OCI-LY3 (cell line): ENCODE data around the gene GUCA1C.

Source experiments
- H2AFZ ChIP-seq: fragments of 200-600, 300-600 bp; shearing (Covaris generic); 2 replicates; pipeline ENCODE4 v1.6.0; 2014; ENCODE audit warnings: antibody characterized with exemption, low read depth, low read length
- H3K27ac ChIP-seq: fragments of 200-600, 300-600 bp; sonication (generic); 2 replicates; pipeline ENCODE4 v1.5.1; 2014; ENCODE audit warnings: mild to moderate bottlenecking, low read length, moderate library complexity, mixed read lengths
- H3K27me3 ChIP-seq: fragments of 200-600, 300-600 bp; sonication (generic); 2 replicates; pipeline ENCODE4 v1.6.1; 2014; ENCODE audit warnings: low read depth, low read length, mixed read lengths
- H3K36me3 ChIP-seq: fragments of 200-600, 300-600 bp; sonication (generic); replicated peaks from 2 replicates; pipeline ENCODE3; 2014; ENCODE audit warnings: low read depth, low read length, mixed read lengths
- H3K4me1 ChIP-seq: fragments of 300-600, 200-600 bp; sonication (generic); 2 replicates; pipeline ENCODE4 v1.6.1; 2014; ENCODE audit warnings: low read length, mixed read lengths
- H3K4me2 ChIP-seq: fragments of 200-600, 300-600 bp; sonication (generic); 2 replicates; pipeline ENCODE4 v1.6.1; 2014; ENCODE audit warnings: low read length, mixed read lengths
- H3K4me3 ChIP-seq: fragments of 300-600, 200-600 bp; sonication (generic); 2 replicates; pipeline ENCODE4 v1.5.1; 2014; ENCODE audit warnings: antibody characterized with exemption, mild to moderate bottlenecking, low read length, moderate library complexity
- H3K79me2 ChIP-seq: fragments of 300-600, 200-600 bp; shearing (Covaris generic); 2 replicates; pipeline ENCODE4 v1.6.1; 2014; ENCODE audit warnings: mild to moderate bottlenecking, low read length, mixed read lengths
- H3K9ac ChIP-seq: fragments of 300-600, 200-600 bp; shearing (Covaris generic); 2 replicates; pipeline ENCODE4 v1.6.0; 2014; ENCODE audit warnings: mild to moderate bottlenecking, low read length, moderate library complexity
- H3K9me3 ChIP-seq: fragments of 200-600, 300-600 bp; shearing (Covaris generic); 2 replicates; pipeline ENCODE4 v1.6.1; 2014; ENCODE audit warnings: low read length, mixed read lengths; ENCODE audit not compliant: insufficient read depth
- H4K20me1 ChIP-seq: fragments of 200-600, 300-600 bp; sonication (generic); 2 replicates; pipeline ENCODE4 v1.6.1; 2016; ENCODE audit warnings: low read length, mixed read lengths; ENCODE audit not compliant: insufficient read depth
- CTCF ChIP-seq: fragments of 200-600, 300-600 bp; sonication (generic); IDR thresholded peaks from 2 replicates; pipeline ENCODE4 v1.5.1; 2014; ENCODE audit warnings: antibody characterized with exemption, low read length, low read depth
- EZH2phosphoT487 ChIP-seq: fragments of 200-600 bp; shearing (Covaris generic); IDR thresholded peaks from 2 replicates; pipeline ENCODE4 v1.6.1; 2018; ENCODE audit warnings: antibody characterized with exemption, mixed run types, low read depth

Gene GUCA1C

GRCh38 chr3:108936924-108937689 lies 16.6 kb downstream of the GUCA1C start:
- Histone ChIP-seq H3K4me3 (no peak overlapping the region), H4K20me1 (no peaks in the 10 kb centered on the region), H3K4me2 (no peak overlapping the region), H3K79me2 (no peaks in the 10 kb centered on the region), H2AFZ (no peak overlapping the region), H3K4me1 (no peaks in the 10 kb centered on the region), H3K9me3 (no peaks in the 10 kb centered on the region), H3K27me3 (no peaks in the 10 kb centered on the region), H3K27ac (no peak overlapping the region), H3K9ac (no peak overlapping the region), H3K36me3 (no peaks in the 10 kb centered on the region)
- no peak for TF ChIP-seq EZH2phosphoT487
- no peak for TF ChIP-seq CTCF

- Histone ChIP-seq H3K79me2 (no peaks in the 10 kb centered on the region), H2AFZ (no peak overlapping the region), H3K27me3 (no peaks in the 10 kb centered on the region), H3K36me3 (no peaks in the 10 kb centered on the region), H3K9me3 (no peaks in the 10 kb centered on the region), H3K9ac (no peak overlapping the region), H3K27ac (no peak overlapping the region), H4K20me1 (no peaks in the 10 kb centered on the region), H3K4me3 (no peak overlapping the region), H3K4me1 (no peaks in the 10 kb centered on the region), H3K4me2 (no peak overlapping the region)
- no peak for TF ChIP-seq EZH2phosphoT487
- no peak for TF ChIP-seq CTCF
These were observed 22.6 kb downstream of the GUCA1C start for GRCh38 chr3:108931035-108931434.

GRCh38 chr3:108918866-108919265 lies 34.8 kb downstream of the GUCA1C start:
- peaks cover 9% of the 10 kb centered on the region for H3K27me3 ChIP-seq
- H3K4me2 ChIP-seq, result no peak overlapping the region
- H3K27ac ChIP-seq, result no peak overlapping the region
- H3K79me2 ChIP-seq, result no peaks in the 10 kb centered on the region
- H3K4me3 ChIP-seq, result no peak overlapping the region
- H3K36me3 ChIP-seq, result no peaks in the 10 kb centered on the region
- H4K20me1 ChIP-seq, result no peaks in the 10 kb centered on the region
- no peak overlapping the region for H2AFZ ChIP-seq
- TF ChIP-seq EZH2phosphoT487, result no peak
- no peak for TF ChIP-seq CTCF
- no peaks in the 10 kb centered on the region for H3K9me3 ChIP-seq
- peaks cover 4% of the 10 kb centered on the region for H3K4me1 ChIP-seq
- no peak overlapping the region for H3K9ac ChIP-seq

- H3K27ac ChIP-seq, result no peak overlapping the region
- peak overlapping the region; percentile 80 for H3K4me2 ChIP-seq
- no peak overlapping the region for H3K9ac ChIP-seq
- no peaks in the 10 kb centered on the region for H3K79me2 ChIP-seq
- H3K4me1 ChIP-seq, result peaks cover 4% of the 10 kb centered on the region
- peak overlapping the region; percentile 40 for H3K4me3 ChIP-seq
- H2AFZ ChIP-seq, result peak overlapping the region; percentile 85
- peaks cover 9% of the 10 kb centered on the region for H3K27me3 ChIP-seq
- no peak for TF ChIP-seq EZH2phosphoT487
- peak; percentile 92 for TF ChIP-seq CTCF
- H3K9me3 ChIP-seq, result no peaks in the 10 kb centered on the region
- no peaks in the 10 kb centered on the region for H3K36me3 ChIP-seq
- no peaks in the 10 kb centered on the region for H4K20me1 ChIP-seq
These were observed 38.7 kb downstream of the GUCA1C start for GRCh38 chr3:108914774-108915641.
